C4-2B (cell line): Measurements from ENCODE around the gene SRRM3.

ENCODE experiments used
- H3K27ac ChIP-seq: fragments of 450-650 bp; 2 replicates; pipeline ENCODE4 v1.5.1; 2017
- ZFX ChIP-seq: fragments of 450-650 bp; IDR thresholded peaks from 2 replicates; pipeline ENCODE4 v1.6.1; 2017
- TF ChIP-seq, protein P1 (sequence below): fragments of 450-650 bp; conservative IDR thresholded peaks from 2 replicates; pipeline ENCODE4 v1.5.1; 2017; ENCODE audit warnings: mild to moderate bottlenecking

SRRM3 gene

DNA sequence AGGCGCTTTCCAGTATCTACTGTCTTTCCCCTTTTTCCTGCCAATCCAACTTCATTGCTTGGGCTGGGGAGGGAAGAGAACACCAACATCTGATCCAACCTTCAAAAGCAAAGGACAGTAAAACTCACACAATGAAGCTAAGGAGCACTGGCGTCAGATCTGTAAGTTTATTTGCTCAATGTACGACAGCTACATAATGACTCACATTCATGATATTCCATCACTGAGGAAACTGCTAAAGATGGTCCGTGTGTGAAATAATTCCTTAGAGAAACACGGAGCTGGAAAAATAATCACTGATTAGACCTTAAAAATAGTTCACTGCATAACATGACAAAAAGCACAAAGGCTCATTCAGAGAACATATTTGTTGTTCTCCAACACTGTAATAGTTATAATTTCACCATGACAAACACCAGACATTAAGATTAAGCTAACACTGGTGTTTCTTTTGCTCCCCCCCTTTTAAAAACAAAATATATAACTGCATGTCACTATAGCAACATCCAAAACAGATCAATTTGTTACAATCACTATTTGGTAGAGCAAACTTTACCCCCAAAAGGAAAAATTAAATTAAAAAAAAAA, 125.0 kb downstream of the SRRM3 start:
- H3K27ac ChIP-seq, result no peak overlapping the region
- TF ChIP-seq, protein P1, sequence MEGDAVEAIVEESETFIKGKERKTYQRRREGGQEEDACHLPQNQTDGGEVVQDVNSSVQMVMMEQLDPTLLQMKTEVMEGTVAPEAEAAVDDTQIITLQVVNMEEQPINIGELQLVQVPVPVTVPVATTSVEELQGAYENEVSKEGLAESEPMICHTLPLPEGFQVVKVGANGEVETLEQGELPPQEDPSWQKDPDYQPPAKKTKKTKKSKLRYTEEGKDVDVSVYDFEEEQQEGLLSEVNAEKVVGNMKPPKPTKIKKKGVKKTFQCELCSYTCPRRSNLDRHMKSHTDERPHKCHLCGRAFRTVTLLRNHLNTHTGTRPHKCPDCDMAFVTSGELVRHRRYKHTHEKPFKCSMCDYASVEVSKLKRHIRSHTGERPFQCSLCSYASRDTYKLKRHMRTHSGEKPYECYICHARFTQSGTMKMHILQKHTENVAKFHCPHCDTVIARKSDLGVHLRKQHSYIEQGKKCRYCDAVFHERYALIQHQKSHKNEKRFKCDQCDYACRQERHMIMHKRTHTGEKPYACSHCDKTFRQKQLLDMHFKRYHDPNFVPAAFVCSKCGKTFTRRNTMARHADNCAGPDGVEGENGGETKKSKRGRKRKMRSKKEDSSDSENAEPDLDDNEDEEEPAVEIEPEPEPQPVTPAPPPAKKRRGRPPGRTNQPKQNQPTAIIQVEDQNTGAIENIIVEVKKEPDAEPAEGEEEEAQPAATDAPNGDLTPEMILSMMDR, result no peak
- no peak for TF ChIP-seq ZFX

DNA sequence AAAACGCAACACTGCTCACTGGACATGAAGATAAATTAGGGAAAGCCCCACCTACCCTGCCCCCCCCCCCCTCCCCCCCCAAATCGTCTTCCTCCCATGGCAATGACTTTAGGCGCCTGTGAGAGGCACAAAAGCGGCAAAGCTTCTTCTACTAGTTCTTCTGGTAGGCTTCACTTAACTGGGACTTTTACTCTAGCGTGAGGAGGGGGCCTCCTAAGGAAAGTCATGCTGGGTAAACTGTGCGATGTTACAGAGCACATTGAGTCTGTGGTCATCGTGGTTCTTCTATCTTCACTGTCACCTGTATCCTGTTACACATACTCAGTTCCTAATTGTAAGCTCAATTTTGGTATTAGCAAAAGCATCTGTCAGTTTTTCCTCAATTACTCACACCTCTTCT, 125.9 kb downstream of the SRRM3 start:
- H3K27ac ChIP-seq, result no peak overlapping the region
- no peak for TF ChIP-seq ZFX
- TF ChIP-seq, protein P1, result no peak

DNA sequence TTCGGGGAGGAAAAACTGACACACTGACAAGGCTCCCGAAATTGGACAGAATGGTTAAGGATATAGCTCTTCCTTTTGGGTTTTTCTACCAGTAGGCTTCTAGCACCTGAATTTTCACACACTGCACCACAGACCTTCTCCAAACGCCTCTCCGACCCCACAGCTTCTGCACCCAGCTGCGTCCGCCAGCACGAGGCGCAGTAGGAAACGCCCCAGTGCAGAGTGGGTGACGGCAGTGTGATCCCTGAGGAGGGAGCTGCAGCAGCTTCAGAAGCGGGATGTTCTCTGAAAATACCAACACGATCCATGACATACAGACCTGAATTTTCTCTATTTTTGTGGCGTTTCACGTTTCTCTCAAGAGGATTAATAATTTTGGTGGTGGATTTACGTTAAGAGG, 126.7 kb downstream of the SRRM3 start:
- no peak for TF ChIP-seq ZFX
- TF ChIP-seq, protein P1, result no peak
- no peak overlapping the region for H3K27ac ChIP-seq

DNA sequence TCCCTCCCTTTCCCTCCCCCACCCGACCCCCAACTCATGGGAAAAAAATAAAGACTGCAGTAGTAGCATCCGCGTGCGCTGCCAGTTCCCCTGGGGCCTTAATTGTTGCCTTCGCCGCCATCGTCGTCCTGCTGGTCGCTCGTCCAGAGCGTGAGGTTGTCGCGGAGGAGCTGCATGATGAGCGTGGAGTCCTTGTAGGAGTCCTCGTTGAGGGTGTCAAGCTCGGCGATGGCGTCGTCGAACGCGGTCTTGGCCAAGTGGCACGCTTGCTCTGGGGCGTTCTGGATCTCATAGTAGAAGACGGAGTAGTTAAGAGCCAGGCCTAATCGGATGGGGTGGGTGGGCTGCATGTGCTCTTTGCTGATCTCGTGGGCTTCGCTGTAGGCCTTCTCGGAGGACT, 127.8 kb downstream of the SRRM3 start:
- no peak for TF ChIP-seq ZFX
- TF ChIP-seq, protein P1, result no peak
- H3K27ac ChIP-seq, result no peak overlapping the region

DNA sequence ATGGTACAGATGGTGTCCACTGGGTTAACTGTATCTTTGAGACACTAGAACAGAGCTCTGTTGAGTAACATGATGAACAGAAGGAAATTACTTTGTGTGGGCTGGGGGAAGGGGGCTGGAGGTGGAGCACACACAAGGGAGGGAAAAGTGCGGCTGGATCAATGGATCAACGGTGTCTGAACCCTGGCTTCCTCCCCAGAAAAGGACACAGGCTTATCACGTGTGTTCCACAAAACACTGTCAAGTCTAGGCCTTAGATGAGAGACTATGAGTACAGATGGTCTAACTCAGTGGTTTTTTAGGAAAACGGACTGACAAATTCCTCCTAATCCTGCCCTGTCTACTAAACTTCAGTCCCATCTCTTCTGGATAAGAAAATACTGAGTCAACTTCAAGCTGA, 128.6 kb downstream of the SRRM3 start:
- no peak overlapping the region for H3K27ac ChIP-seq
- TF ChIP-seq, protein P1, result no peak
- no peak for TF ChIP-seq ZFX

DNA sequence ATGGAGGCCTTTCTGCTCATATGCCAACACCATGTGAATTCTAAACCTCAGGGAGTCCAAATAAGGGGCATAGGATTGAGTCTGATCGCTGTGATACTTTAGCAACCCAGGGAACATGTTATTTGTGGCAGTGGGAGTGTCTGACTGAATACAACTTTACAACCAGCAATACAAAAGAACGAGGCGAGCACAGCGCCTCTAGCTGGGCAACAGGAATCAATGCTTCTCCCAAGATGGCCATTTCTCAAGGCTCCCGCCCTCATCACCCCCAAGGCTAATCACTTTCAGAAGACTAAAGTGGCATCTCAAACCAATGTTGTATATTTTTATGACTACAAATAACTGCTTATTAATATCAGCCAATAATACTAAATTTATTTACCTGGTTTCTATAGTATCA, 129.0 kb downstream of the SRRM3 start:
- TF ChIP-seq, protein P1, result no peak
- TF ChIP-seq ZFX, result no peak
- H3K27ac ChIP-seq, result no peak overlapping the region

DNA sequence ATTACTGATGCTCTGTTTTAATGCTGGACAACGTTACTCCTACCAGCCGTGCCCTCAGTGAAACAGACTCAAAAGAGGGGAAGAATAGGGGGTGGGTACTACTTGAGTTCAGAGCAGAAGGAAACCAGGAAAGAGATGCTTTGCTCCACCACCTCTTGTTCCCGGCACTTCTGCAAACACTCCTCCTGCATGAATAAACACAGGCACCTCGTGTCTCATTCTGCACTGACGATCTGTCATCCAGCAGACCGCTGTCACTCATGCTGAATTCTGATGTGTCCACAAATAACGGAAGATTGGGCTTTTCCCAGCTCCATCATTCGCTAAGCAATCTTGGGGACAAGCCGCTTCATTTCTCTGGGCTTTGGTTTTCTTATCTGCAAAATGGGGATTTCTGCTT, 130.4 kb downstream of the SRRM3 start:
- H3K27ac ChIP-seq, result no peak overlapping the region
- no peak for TF ChIP-seq ZFX
- TF ChIP-seq, protein P1, result no peak
